Neuronal stem cell (in vitro differentiated cells): ENCODE results near the gene SRRM4.
"Not testable (repeated sequence)": the region's sequence is repeated elsewhere in the genome, so short reads cannot be mapped to it uniquely, and the experiment has no call there.

Experiments used
- DNase-seq: peaks from one replicate; pipeline ENCODE4 v3.0.0-alpha.2; 2013; ENCODE audit warnings: low spot score
- H2AFZ ChIP-seq: one replicate; pipeline ENCODE4 v1.6.1; 2013; ENCODE audit warnings: mild to moderate bottlenecking, low read length, inconsistent platforms
- H2AK5ac ChIP-seq: 2 replicates; pipeline ENCODE4 v1.6.1; 2013; ENCODE audit warnings: low read depth, mild to moderate bottlenecking, inconsistent platforms, low read length, moderate library complexity, mixed read lengths
- H2BK120ac ChIP-seq: 2 replicates; pipeline ENCODE4 v1.6.1; 2013; ENCODE audit warnings: low read depth, mild to moderate bottlenecking, inconsistent platforms, low read length, moderate library complexity, mixed read lengths
- H2BK12ac ChIP-seq: one replicate; pipeline ENCODE4 v1.6.1; 2013; ENCODE audit warnings: low read length, inconsistent platforms
- H2BK15ac ChIP-seq: 2 replicates; pipeline ENCODE4 v1.6.1; 2013; ENCODE audit warnings: mild to moderate bottlenecking, low read length, inconsistent platforms, mixed read lengths
- H2BK5ac ChIP-seq: one replicate; pipeline ENCODE4 v1.6.1; 2013; ENCODE audit warnings: inconsistent platforms, mild to moderate bottlenecking, low read length, moderate library complexity
- H3K14ac ChIP-seq: one replicate; pipeline ENCODE4 v1.6.1; 2013; ENCODE audit warnings: low read length, inconsistent platforms
- H3K18ac ChIP-seq: 2 replicates; pipeline ENCODE4 v1.6.1; 2013; ENCODE audit warnings: low read length, inconsistent platforms
- H3K23ac ChIP-seq: 2 replicates; pipeline ENCODE4 v1.6.1; 2013; ENCODE audit warnings: low read depth, mild to moderate bottlenecking, mixed read lengths, low read length, inconsistent platforms; ENCODE audit not compliant: poor library complexity
- H3K27ac ChIP-seq: replicated peaks from 3 replicates; pipeline ENCODE4 v1.5.1; 2013; ENCODE audit warnings: low read length, inconsistent platforms
- H3K27me3 ChIP-seq, 3 experiments: 2 replicates each; pipeline ENCODE4 v1.6.1; 2013; ENCODE audit warnings: low read length in 3 of 3, mild to moderate bottlenecking in 2 of 3, inconsistent platforms in 1 of 3, low read depth in 1 of 3, mixed read lengths in 1 of 3, moderate library complexity in 1 of 3; ENCODE audit not compliant: control insufficient read depth in 3 of 3, insufficient read depth in 3 of 3
- H3K36me3 ChIP-seq, 2 donors: replicated peaks in 1 of 2; 2 replicates each; pipeline ENCODE4 v1.6.1; 2013; ENCODE audit warnings: low read length in 2 of 2; ENCODE audit not compliant: control insufficient read depth in 2 of 2, insufficient read depth in 2 of 2
- H3K4ac ChIP-seq: 2 replicates; pipeline ENCODE4 v1.6.1; 2013; ENCODE audit warnings: inconsistent platforms, mild to moderate bottlenecking, low read length, moderate library complexity
- H3K4me1 ChIP-seq, 2 donors: 1 replicate in 1 of 2; 2 replicates in 1 of 2; pipeline ENCODE4 v1.6.1; 2013; ENCODE audit warnings: low read length in 2 of 2, low read depth in 1 of 2; ENCODE audit not compliant: control insufficient read depth in 2 of 2, insufficient read depth in 1 of 2
- H3K4me2 ChIP-seq: one replicate; pipeline ENCODE4 v1.6.1; 2013; ENCODE audit warnings: mild to moderate bottlenecking, low read length, inconsistent platforms; ENCODE audit not compliant: insufficient read depth, poor library complexity, severe bottlenecking
- H3K4me3 ChIP-seq, 2 donors: 2 replicates each; pipeline ENCODE4 v1.5.1; 2013; ENCODE audit warnings: low read length in 2 of 2, mild to moderate bottlenecking in 2 of 2, inconsistent platforms in 1 of 2, moderate library complexity in 1 of 2
- H3K79me1 ChIP-seq: one replicate; pipeline ENCODE4 v1.6.1; 2013; ENCODE audit warnings: low read depth, mild to moderate bottlenecking, inconsistent platforms, low read length, moderate library complexity
- H3K9ac ChIP-seq: one replicate; pipeline ENCODE4 v1.6.1; 2013; ENCODE audit warnings: mild to moderate bottlenecking, low read depth, low read length, inconsistent platforms; ENCODE audit not compliant: poor library complexity
- H3K9me3 ChIP-seq, 2 donors: replicated peaks in 1 of 2; 2 replicates each; pipeline versions ENCODE3 to v1.6.1; 2013; ENCODE audit warnings: low read length in 2 of 2, mild to moderate bottlenecking in 2 of 2, inconsistent platforms in 1 of 2, low read depth in 1 of 2, mixed read lengths in 1 of 2, moderate library complexity in 1 of 2; ENCODE audit not compliant: control insufficient read depth in 2 of 2, insufficient read depth in 1 of 2
- H4K8ac ChIP-seq: one replicate; pipeline ENCODE4 v1.6.1; 2013; ENCODE audit warnings: low read depth, mild to moderate bottlenecking, inconsistent platforms, low read length, moderate library complexity
- H4K91ac ChIP-seq: one replicate; pipeline ENCODE4 v1.6.1; 2013; ENCODE audit warnings: low read length, low read depth, mild to moderate bottlenecking, inconsistent platforms; ENCODE audit not compliant: poor library complexity
- WGBS, 2 donors: extraction: QIAGEN DNeasy Blood & Tissue Kit; methylation state at CpG; one replicate each; pipeline ENCODE4 v1.1.7; 2013; ENCODE audit warnings: missing lambda C conversion rate in 2 of 2, mixed read lengths in 1 of 2; ENCODE audit not compliant: insufficient read length in 2 of 2, insufficient replicate concordance in 1 of 2; ENCODE audit errors: extremely low coverage in 2 of 2; 5-methylcytosine and 5-hydroxymethylcytosine counted together

SRRM4 gene

GRCh38 chr12:119024356-119024755 lies 43.0 kb downstream of the SRRM4 start:
- Histone ChIP-seq H2BK15ac (no peak overlapping the region), H3K4me2 (no peak overlapping the region), H3K9ac (no peak overlapping the region), H3K18ac (no peak overlapping the region), H3K27me3 (no peaks in the 10 kb centered on the region), H4K91ac (no peak overlapping the region), H3K79me1 (no peaks in the 10 kb centered on the region), H2AK5ac (no peak overlapping the region), H3K36me3 (no peaks in the 10 kb centered on the region), H3K23ac (no peak overlapping the region), H3K27ac (no peak overlapping the region), H2BK12ac (no peak overlapping the region), H2BK5ac (no peak overlapping the region), H3K14ac (no peak overlapping the region), H3K4ac (no peak overlapping the region), H3K9me3 (no peaks in the 10 kb centered on the region), H2AFZ (no peak overlapping the region), H3K4me1 (peaks cover 0 to 10% of the 10 kb centered on the region in 2 donors), H4K8ac (no peak overlapping the region), H3K4me3 (no peak overlapping the region), H2BK120ac (no peak overlapping the region)
- no peak for DNase-seq
- WGBS, 2 donors, result no CpG with 5 or more reads among the region's 3 CpGs

GRCh38 chr12:119025786-119026185 lies 44.4 kb downstream of the SRRM4 start:
- no peak overlapping the region for H3K23ac ChIP-seq
- WGBS, 2 donors, result no CpG with 5 or more reads among the region's 3 CpGs
- no peak overlapping the region for H3K4me3 ChIP-seq
- no peaks in the 10 kb centered on the region for H3K27me3 ChIP-seq
- no peaks in the 10 kb centered on the region for H3K79me1 ChIP-seq
- H2BK120ac ChIP-seq, result no peak overlapping the region
- H3K4me1 ChIP-seq, result peaks cover 0 to 9% of the 10 kb centered on the region in 2 donors
- no peak overlapping the region for H4K91ac ChIP-seq
- H3K14ac ChIP-seq, result no peak overlapping the region
- DNase-seq, result no peak
- no peak overlapping the region for H2BK5ac ChIP-seq
- H3K36me3 ChIP-seq, result no peaks in the 10 kb centered on the region
- H2AFZ ChIP-seq, result no peak overlapping the region
- H3K4ac ChIP-seq, result no peak overlapping the region
- no peak overlapping the region for H3K9ac ChIP-seq
- no peak overlapping the region for H2AK5ac ChIP-seq
- H2BK15ac ChIP-seq, result no peak overlapping the region
- H3K18ac ChIP-seq, result no peak overlapping the region
- H4K8ac ChIP-seq, result no peak overlapping the region
- no peak overlapping the region for H2BK12ac ChIP-seq
- H3K4me2 ChIP-seq, result no peak overlapping the region
- H3K9me3 ChIP-seq, result no peaks in the 10 kb centered on the region
- no peak overlapping the region for H3K27ac ChIP-seq

GRCh38 chr12:119033332-119033731 lies 52.0 kb downstream of the SRRM4 start:
- not testable (repeated sequence) for H2BK5ac ChIP-seq
- no CpG with 5 or more reads among the region's 14 CpGs for WGBS, 2 donors

GRCh38 chr12:119036878-119037825 lies 55.8 kb downstream of the SRRM4 start:
- Histone ChIP-seq H2AFZ (no peak overlapping the region), H3K27me3 (no peaks in the 10 kb centered on the region), H3K14ac (no peak overlapping the region), H2AK5ac (no peak overlapping the region), H3K23ac (no peak overlapping the region), H3K27ac (no peak overlapping the region), H3K4me3 (no peak overlapping the region), H4K8ac (no peak overlapping the region), H2BK120ac (no peak overlapping the region), H3K36me3 (no peaks in the 10 kb centered on the region), H3K18ac (no peak overlapping the region), H2BK15ac (no peak overlapping the region), H2BK12ac (no peak overlapping the region), H3K9me3 (no peaks in the 10 kb centered on the region), H2BK5ac (no peak overlapping the region), H3K4me2 (no peak overlapping the region), H4K91ac (no peak overlapping the region), H3K4ac (no peak overlapping the region), H3K4me1 (no peaks in the 10 kb centered on the region), H3K9ac (no peak overlapping the region), H3K79me1 (no peaks in the 10 kb centered on the region)
- DNase-seq, result peak; percentile 49
- WGBS, 2 donors, result no CpG with 5 or more reads among the region's 17 CpGs

More at GRCh38 chr12:119033332-119033731, 52.0 kb downstream of the SRRM4 start:
- not testable (repeated sequence) for H2BK12ac ChIP-seq, H3K4me1 ChIP-seq, DNase-seq, H3K4me2 ChIP-seq, H2AFZ ChIP-seq, H3K18ac ChIP-seq, H2AK5ac ChIP-seq, H3K9ac ChIP-seq, H2BK120ac ChIP-seq, H3K79me1 ChIP-seq, H3K14ac ChIP-seq, H3K4me3 ChIP-seq, H3K27me3 ChIP-seq, H4K91ac ChIP-seq, H4K8ac ChIP-seq, H3K36me3 ChIP-seq, H3K9me3 ChIP-seq, H3K27ac ChIP-seq, H2BK15ac ChIP-seq, H3K4ac ChIP-seq, H3K23ac ChIP-seq
